NCI-H146 treated with DMSO at 0.1 percent for 48 hours (cell line): Measurements from ENCODE around the gene CCDC191.

ENCODE experiments used
- DNase-seq: peaks from one replicate; lab custom pipeline; 2025; ENCODE audit not compliant: unreplicated experiment; lab: John Stamatoyannopoulos, UW

The CCDC191 gene

DNA sequence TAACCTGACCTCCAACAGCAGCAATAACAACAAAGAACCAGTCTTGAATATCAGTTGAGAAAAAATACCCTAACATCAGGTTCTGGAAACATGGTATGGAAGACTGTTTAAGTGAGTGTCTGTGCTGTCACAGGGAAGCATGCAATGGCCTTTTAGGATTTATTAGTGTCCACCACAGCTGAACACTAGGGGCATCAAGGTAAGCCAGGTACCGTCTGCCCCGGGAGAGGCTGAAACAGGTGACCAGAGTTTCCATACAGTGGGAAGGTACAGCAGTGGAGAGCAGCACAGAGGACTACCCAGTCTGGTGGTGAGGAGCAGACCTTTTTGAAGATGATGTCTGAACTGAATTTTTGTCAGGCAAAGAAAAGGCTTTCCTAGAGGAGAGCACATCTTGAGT is 90.2 kb downstream of the CCDC191 start:
- no peak for DNase-seq

DNA sequence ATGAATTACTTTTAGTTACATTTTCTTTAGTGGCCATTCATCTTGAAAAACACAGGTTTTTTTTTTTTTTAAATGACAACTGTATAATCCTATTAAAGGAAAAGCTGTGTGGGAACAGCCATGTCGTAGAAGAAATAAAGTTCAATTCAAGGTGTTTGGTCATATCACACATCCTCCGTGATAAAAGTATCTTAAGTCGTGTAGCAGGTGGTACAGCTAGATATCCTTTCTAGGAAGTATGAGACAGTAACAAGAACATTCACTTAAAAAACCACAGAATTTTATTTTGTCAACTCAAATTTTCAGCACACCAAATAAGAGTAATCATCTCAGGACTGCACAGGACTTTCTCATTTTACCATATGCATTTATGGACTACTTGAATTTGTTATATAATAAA is 92.4 kb downstream of the CCDC191 start:
- no peak for DNase-seq

DNA sequence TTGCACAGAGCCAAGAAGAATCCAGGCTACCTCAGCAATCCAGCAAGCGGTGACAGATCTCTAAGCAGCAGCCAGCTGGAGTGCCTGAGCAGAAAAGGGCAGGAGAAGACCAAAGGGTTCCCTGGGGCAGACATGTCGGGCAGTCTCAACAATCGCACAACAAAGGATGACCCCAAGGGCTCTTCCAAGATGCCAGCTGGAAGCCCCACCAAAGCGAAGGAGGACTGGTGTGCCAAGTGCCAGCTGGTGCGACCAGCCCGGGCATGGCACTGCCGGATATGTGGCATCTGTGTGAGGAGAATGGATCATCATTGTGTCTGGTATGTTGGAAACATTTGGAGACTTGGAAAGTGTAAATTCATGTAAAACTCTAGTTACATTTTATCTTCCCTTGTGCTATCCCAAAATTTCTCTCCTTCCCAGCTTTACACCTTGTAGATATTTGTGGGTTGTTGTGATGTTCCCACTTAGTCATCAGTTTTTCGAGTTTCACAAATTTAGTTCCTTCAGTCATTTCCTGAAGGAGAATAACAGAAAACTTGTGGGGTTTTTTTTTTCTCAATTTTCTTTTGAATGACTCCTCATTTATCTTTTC is 102.1 kb downstream of the CCDC191 start:
- no peak for DNase-seq

DNA sequence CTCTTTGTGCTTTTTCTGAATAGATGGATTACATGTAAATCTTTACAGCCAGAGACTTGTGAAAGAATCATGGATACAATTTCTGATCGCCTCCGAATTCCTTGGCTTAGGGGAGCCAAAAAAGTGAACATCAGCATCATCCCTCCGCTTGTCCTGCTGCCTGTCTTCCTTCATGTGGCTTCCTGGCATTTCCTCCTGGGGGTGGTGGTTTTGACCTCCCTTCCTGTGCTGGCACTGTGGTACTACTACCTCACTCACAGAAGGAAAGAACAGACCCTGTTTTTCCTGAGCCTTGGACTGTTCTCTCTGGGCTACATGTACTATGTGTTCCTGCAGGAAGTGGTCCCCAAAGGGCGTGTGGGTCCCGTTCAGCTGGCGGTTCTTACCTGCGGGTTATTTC is 102.6 kb downstream of the CCDC191 start:
- DNase-seq, result no peak

DNA sequence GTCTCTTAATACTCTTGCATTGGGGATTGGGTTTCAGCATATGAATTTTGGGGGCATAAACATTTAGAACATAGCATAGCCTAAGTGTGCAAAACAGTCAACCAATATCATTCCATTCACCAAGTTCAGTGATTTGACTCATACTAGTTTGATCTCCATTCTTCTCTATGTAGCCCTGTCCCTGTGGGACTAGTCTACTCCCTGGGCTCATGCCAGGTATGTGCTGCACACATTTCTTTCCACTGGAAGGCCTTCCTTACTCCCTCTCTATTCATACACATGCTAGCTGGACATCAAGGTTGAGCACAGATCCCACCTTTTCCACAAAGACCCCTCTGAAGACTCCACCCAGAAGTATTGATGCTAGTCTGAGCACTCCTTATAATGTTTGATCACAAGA is 103.4 kb downstream of the CCDC191 start:
- no peak for DNase-seq

DNA sequence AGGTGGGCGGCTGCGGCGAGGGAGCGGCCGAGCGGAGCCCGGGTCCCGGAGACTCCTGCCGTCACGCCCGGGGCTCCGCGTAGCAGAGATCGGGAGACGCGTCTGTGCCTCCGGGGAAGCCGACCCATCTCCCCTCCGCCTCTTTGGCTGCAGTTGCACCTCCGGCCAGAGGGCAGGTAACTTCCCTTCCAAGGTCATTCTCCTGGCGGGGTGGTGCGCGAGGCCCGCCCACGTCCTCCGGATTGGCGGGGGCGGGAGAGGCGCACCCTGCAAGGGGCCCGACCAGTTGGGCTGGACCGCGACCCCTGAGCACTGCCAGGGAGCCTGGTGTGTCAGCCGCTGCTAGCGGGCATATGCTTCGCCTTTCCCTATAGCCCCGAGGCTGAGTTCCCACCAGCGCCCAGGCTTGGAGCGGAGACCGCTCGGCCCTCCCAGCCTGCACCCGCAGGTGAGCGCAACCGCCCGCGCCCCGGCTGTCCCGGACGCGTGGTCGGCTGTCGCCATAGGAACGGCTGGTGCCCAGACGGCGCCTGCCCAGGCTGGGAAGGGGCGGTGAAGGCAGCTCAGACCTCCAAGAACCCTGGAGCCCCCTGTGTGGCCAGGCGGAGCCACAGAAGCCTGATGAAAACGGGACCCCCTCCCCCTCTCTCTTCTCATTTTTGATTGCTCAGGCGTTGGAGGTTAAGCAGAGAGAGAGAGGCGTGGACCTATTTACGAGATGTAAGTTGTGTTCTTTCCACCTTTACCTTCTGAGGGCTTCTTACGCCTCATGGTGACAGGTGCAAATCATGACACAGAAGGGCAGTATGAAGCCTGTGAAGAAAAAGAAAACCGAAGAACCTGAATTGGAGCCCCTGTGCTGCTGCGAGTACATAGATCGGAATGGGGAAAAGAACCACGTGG is 108.1 kb downstream of the CCDC191 start:
- DNase-seq, result peak; percentile 64

DNA sequence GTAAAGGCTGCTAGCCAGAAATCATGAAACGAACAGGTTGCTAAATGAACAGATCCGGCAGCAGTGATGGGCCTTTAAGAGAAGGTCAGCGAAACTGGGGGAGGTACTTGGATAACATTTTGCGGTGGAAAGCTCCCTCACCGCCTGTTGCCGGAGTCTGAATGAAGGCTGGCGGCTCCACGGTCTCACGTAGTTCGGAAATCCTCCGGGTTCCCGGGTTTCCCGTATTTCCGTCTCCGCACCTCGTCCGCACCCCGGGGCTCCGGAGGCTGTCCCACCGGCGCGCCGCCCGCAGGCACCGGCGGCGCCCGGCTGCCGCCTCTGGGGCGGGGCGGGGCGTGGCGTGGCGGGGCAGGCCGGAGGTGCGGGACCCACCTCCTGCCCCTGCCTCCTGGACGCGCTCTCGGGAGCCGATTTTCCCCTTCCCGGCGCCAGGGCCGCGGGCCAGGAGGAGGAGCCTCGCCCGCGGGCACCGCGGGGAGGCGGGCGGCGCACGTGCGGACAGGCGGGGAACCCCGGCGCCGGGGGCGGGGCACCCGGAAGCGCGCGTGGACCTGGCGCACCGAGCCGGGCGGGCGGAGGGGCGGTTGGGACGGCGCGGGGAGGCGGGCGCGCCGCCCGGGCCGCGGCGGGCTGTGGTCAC is 108.8 kb downstream of the CCDC191 start, which contains the start of gene ZDHHC23:
Gene ZDHHC23 (plus strand): TSS at position 642 of the 643 bp plus-strand sequence. CDS start 790 bp downstream, outside the sequence.
- peak; percentile 89 for DNase-seq

DNA sequence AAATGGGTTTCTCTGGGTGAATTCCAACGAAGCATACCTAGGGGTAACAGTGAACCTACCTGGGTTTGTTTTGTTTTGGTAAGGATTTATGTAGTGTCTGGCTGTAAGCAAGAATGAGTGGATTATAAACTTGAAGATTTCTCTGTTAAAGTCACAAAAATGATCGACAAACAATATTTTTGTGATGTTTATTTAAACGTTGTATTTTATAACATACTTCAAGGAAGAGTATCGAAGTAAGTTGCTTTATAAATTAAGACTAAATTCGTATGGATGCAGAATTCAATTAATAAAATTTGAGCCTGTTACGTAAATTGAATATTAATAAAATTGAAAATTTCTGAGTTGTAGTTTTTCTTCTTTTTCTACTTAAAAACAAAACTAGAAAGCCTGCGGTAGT is 109.5 kb downstream of the CCDC191 start:
- no peak for DNase-seq

DNA sequence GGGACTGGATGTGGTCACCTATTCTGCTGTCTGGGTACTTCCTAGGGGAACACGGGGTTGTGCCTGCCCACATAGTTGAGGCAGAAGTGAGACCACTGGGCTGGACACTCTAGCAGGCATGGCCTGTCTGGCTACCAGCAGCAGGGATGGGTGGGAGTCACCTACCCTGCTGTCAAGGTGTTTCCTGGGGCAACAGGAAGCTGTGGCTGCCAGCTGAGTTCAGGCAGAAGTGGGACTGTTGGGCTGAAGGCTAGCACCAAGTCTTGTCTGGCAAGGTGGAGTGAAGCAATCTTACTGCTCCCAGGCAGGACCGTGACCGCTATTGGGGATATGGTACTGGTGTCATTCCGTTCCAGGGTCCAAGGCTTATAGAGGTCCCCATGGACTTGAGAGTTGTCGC is 128.8 kb downstream of the CCDC191 start:
- DNase-seq, result no peak

DNA sequence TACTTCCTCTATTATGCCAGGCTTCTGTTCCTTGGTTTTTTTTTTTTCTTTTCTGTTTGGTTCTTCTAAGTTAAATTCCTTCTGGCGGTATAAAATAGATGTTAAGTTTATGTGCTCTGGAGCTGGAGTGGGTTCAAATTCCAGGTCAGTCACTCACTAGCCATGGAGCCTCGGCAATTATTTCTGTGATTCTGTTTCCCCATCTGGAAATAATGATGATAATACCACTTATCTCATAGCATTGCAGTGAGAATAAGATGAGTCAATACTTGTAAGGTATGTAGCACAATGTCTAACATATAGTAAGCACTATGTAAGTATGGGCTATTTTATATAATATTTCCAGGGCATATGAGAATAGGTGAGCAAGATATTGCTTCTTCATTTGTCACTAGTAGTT is 141.7 kb downstream of the CCDC191 start:
- no peak for DNase-seq
